Caco-2 (cell line): ENCODE data around the gene PLCB1. TPM values are rescaled to one million over a fixed set of nuclear protein-coding genes. Genes with fewer than 3 reads are reported as not detected.
A peak's percentile ranks its signal among the peaks of the same experiment; 100 is the strongest.

Experiments used
- BruUV-seq: library from RNA; stranded (reverse); fragments of 400-500 nt; replicated peaks from 2 replicates; lab custom pipeline; 2021; lab: Mats Ljungman, UMichigan
- CTCF ChIA-PET: fragments of 300-600 bp; sonication (Branson Sonifier 250); formaldehyde crosslinking; loops from one replicate; lab custom pipeline; 2022; ENCODE audit warnings: antibody characterized with exemption; lab: Charles Lee
- POLR2A ChIA-PET: fragments of 300-600 bp; sonication (Branson Sonifier 250); formaldehyde crosslinking; loops from one replicate; lab custom pipeline; 2022; ENCODE audit warnings: antibody characterized with exemption; lab: Charles Lee
- DNase-seq, 2 experiments: peaks; one replicate each; pipeline versions ENCODE4 v3.0.0 to v3.0.0-alpha.2; 2020 to 2022
- H3K27me3 ChIP-seq: replicated peaks from 2 replicates; pipeline ENCODE4 v1.6.0; 2011; ENCODE audit warnings: low read length; ENCODE audit not compliant: control insufficient read depth, insufficient read depth
- H3K36me3 ChIP-seq: 2 replicates; pipeline ENCODE4 v1.5.1; 2011; ENCODE audit warnings: low read length; ENCODE audit not compliant: control insufficient read depth, insufficient read depth
- H3K4me1 ChIP-seq: fragments of 250-450 bp; sonication (Bioruptor Pico); 2 replicates; pipeline ENCODE4 v1.5.1; 2020; ENCODE audit warnings: mild to moderate bottlenecking
- H3K4me3 ChIP-seq: 2 replicates; pipeline ENCODE4 v1.5.1; 2011; ENCODE audit warnings: low read depth, mild to moderate bottlenecking, control low read depth, low read length
- H3K9me3 ChIP-seq: fragments of 250-450 bp; sonication (Bioruptor Pico); 2 replicates; pipeline ENCODE4 v1.5.1; 2020; ENCODE audit warnings: mild to moderate bottlenecking, moderate library complexity
- H3K27ac Mint-ChIP-seq: one replicate; pipeline ENCODE4 v1.8.0; 2022; ENCODE audit warnings: mixed read lengths; ENCODE audit not compliant: unreplicated experiment
- H3K27me3 Mint-ChIP-seq: one replicate; pipeline ENCODE4 v1.8.0; 2022; ENCODE audit warnings: mixed read lengths; ENCODE audit not compliant: insufficient read depth, unreplicated experiment
- H3K36me3 Mint-ChIP-seq: one replicate; pipeline ENCODE4 v1.8.0; 2022; ENCODE audit warnings: mild to moderate bottlenecking, mixed read lengths; ENCODE audit not compliant: insufficient read depth, unreplicated experiment
- H3K4me1 Mint-ChIP-seq: one replicate; pipeline ENCODE4 v1.8.0; 2022; ENCODE audit warnings: low read depth, mixed read lengths; ENCODE audit not compliant: unreplicated experiment
- H3K4me3 Mint-ChIP-seq: one replicate; pipeline ENCODE4 v1.8.0; 2022; ENCODE audit warnings: mild to moderate bottlenecking, moderate library complexity, mixed read lengths; ENCODE audit not compliant: unreplicated experiment
- H3K9me3 Mint-ChIP-seq: one replicate; pipeline ENCODE4 v1.8.0; 2022; ENCODE audit warnings: mixed read lengths; ENCODE audit not compliant: unreplicated experiment
- intact Hi-C: fragments of 100-400 bp; cut with micrococcal nuclease; formaldehyde crosslinking; loops from one replicate; pipeline ENCODE4 v1.10.0; 2022; ENCODE audit not compliant: unreplicated experiment
- total RNA-seq: library from RNA; stranded (reverse); gene quantifications from 2 replicates; pipeline ENCODE4 v1.2.3, GENCODE V29; 2022
- TF ChIP-seq, protein P1 (sequence below), 2 experiments: fragments of 200-600 bp in 1 of 2; IDR thresholded peaks; 1 replicate in 1 of 2; 2 replicates in 1 of 2; pipeline versions ENCODE4 v1.5.1 to v1.8.0; 2011 to 2022; ENCODE audit warnings: antibody characterized with exemption in 1 of 2, control low read depth in 1 of 2, inconsistent platforms in 1 of 2, low read depth in 1 of 2, low read length in 1 of 2, mild to moderate bottlenecking in 1 of 2, moderate library complexity in 1 of 2; ENCODE audit not compliant: insufficient read depth in 1 of 2, severe bottlenecking in 1 of 2, unreplicated experiment in 1 of 2

The PLCB1 gene
- total RNA-seq, 1 experiment from 2014 or later, result 105 TPM

DNA sequence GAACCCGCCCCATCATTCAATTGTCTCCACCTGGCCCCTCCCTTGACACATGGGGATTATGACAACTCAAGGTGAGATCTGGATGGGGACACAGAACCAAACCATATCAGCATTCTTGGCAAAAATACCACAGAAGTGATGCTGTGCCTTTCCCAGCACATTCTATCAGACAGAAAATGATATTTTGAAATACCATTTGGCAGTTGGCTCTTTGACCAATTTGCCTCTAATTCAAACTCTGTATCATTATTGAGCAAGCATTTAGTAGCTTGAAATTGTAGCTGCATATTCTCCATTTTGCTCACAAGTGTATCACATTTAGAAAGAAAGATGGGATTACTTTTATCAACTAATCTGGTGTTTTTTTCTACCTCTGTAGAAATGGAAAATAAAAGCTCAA is 64.0 kb downstream of the PLCB1 start:
- POLR2A ChIA-PET, result no interaction called here
- CTCF ChIA-PET, result no interaction called here
- no peaks in the 10 kb centered on the region for H3K27me3 ChIP-seq

DNA sequence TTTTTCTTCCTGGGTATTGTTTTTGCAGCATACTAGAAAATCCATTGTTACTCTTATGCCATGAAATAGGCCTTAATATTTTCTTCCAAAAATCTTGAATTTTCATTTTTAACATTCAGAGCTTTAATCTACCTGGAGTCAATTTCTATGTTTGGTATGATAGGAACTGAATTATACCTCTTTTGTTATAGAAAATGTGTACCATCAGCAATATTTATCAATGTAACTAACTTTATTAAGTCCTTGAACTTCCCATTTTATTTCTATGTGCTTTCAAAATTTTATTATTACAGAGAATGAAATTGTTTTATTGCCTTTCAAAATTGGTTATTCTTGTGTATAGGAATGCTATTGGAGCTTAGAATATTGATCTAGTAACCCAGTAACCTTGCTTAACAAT is 68.2 kb downstream of the PLCB1 start:
- Histone ChIP-seq H3K4me1 (peaks cover 6% of the 10 kb centered on the region), H3K36me3 (no peaks in the 10 kb centered on the region; the same call in 1 of the 2 replicates), H3K27me3 (no peaks in the 10 kb centered on the region), H3K4me3 (no peak overlapping the region), H3K9me3 (no peaks in the 10 kb centered on the region)
- ChIA-PET CTCF (no interaction called here), POLR2A (no interaction called here)
- no peak for DNase-seq
- no TSS peak for BruUV-seq
- intact Hi-C loops, result no loop called here
- Mint-ChIP-seq H3K27ac (no peak overlapping the region), H3K4me1 (peaks cover 20% of the 10 kb centered on the region), H3K27me3 (no peaks in the 10 kb centered on the region), H3K4me3 (no peak overlapping the region), H3K9me3 (peaks cover 22% of the 10 kb centered on the region), H3K36me3 (peaks cover 3% of the 10 kb centered on the region)
- TF ChIP-seq, protein P1, sequence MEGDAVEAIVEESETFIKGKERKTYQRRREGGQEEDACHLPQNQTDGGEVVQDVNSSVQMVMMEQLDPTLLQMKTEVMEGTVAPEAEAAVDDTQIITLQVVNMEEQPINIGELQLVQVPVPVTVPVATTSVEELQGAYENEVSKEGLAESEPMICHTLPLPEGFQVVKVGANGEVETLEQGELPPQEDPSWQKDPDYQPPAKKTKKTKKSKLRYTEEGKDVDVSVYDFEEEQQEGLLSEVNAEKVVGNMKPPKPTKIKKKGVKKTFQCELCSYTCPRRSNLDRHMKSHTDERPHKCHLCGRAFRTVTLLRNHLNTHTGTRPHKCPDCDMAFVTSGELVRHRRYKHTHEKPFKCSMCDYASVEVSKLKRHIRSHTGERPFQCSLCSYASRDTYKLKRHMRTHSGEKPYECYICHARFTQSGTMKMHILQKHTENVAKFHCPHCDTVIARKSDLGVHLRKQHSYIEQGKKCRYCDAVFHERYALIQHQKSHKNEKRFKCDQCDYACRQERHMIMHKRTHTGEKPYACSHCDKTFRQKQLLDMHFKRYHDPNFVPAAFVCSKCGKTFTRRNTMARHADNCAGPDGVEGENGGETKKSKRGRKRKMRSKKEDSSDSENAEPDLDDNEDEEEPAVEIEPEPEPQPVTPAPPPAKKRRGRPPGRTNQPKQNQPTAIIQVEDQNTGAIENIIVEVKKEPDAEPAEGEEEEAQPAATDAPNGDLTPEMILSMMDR (IDR thresholded peaks at IDR 0.05; ENCODE audit: insufficient read depth in 1 of 2, low read depth in 1 of 2, low read length in 1 of 2, severe bottlenecking in 1 of 2, unreplicated experiment in 1 of 2), result no peak

More for the DNA sequence above, 64.0 kb downstream of the PLCB1 start:
- peaks cover 9% of the 10 kb centered on the region for H3K9me3 ChIP-seq
- H3K27me3 Mint-ChIP-seq, result no peaks in the 10 kb centered on the region
- peaks cover 14% of the 10 kb centered on the region for H3K4me1 Mint-ChIP-seq
- H3K4me3 Mint-ChIP-seq, result no peak overlapping the region
- TF ChIP-seq, protein P1 (IDR thresholded peaks at IDR 0.05; ENCODE audit: insufficient read depth in 1 of 2, low read depth in 1 of 2, low read length in 1 of 2, severe bottlenecking in 1 of 2, unreplicated experiment in 1 of 2), result no peak
- peaks cover 16% of the 10 kb centered on the region; the same call in 1 of the 2 replicates for H3K4me1 ChIP-seq
- no TSS peak for BruUV-seq
- peaks cover 25% of the 10 kb centered on the region for H3K36me3 Mint-ChIP-seq
- DNase-seq, result no peak
- H3K4me3 ChIP-seq, result no peak overlapping the region
- peaks cover 21% of the 10 kb centered on the region for H3K9me3 Mint-ChIP-seq
- intact Hi-C loops, result no loop called here
- H3K27ac Mint-ChIP-seq, result no peak overlapping the region
- H3K36me3 ChIP-seq, result 0 out of 2 replicates have a peak, but pooled peaks cover 1% of the 10 kb centered on the region

DNA sequence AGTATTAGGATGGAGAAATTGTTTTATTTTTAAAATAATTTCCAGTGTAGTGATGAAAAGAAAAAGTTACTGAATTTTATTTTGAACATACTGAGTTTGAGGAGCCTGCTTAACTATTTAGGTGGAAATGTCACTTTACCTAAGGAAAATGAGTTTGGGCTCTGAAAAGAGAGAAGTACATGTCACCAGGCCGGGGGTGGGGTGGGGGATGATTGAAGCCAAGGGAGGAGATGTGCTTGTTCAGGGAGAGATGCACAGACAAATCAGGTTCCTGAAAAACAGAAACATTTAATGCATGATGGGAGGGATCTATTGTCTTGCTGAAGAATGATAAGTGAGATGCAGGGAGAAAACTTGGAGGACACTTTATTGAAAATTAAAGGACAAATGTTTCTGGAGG is 71.3 kb downstream of the PLCB1 start:
- POLR2A ChIA-PET, result no interaction called here
- intact Hi-C loops, result no loop called here
- H3K4me1 ChIP-seq, result peaks cover 37% of the 10 kb centered on the region

More for the DNA sequence above, 71.3 kb downstream of the PLCB1 start:
- no peaks in the 10 kb centered on the region; the same call in 1 of the 2 replicates for H3K36me3 ChIP-seq
- H3K36me3 Mint-ChIP-seq, result peaks cover 7% of the 10 kb centered on the region
- no peak overlapping the region for H3K4me3 ChIP-seq
- no TSS peak for BruUV-seq
- CTCF ChIA-PET, result no interaction called here
- no peaks in the 10 kb centered on the region for H3K27me3 Mint-ChIP-seq
- H3K9me3 ChIP-seq, result no peaks in the 10 kb centered on the region
- no peak overlapping the region for H3K4me3 Mint-ChIP-seq
- TF ChIP-seq, protein P1 (IDR thresholded peaks at IDR 0.05; ENCODE audit: insufficient read depth in 1 of 2, low read depth in 1 of 2, low read length in 1 of 2, severe bottlenecking in 1 of 2, unreplicated experiment in 1 of 2), result no peak
- H3K27ac Mint-ChIP-seq, result peak overlapping the region; percentile 25
- peaks cover 22% of the 10 kb centered on the region for H3K9me3 Mint-ChIP-seq
- DNase-seq, result no peak
- H3K4me1 Mint-ChIP-seq, result peaks cover 29% of the 10 kb centered on the region
- no peaks in the 10 kb centered on the region for H3K27me3 ChIP-seq
